Activated T-cell treated with anti-CD3 and anti-CD28 coated beads, Interleukin-2, amount 50 U/mL, for 48 hours (primary cell): ENCODE results near the gene METTL22.
"Not testable (repeated sequence)": the region's sequence is repeated elsewhere in the genome, so short reads cannot be mapped to it uniquely, and the experiment has no call there.

Experiments used
- DNase-seq, 2 experiments: peaks; one replicate each; pipeline ENCODE4 v3.0.0-alpha.2; 2020

METTL22 gene

DNA sequence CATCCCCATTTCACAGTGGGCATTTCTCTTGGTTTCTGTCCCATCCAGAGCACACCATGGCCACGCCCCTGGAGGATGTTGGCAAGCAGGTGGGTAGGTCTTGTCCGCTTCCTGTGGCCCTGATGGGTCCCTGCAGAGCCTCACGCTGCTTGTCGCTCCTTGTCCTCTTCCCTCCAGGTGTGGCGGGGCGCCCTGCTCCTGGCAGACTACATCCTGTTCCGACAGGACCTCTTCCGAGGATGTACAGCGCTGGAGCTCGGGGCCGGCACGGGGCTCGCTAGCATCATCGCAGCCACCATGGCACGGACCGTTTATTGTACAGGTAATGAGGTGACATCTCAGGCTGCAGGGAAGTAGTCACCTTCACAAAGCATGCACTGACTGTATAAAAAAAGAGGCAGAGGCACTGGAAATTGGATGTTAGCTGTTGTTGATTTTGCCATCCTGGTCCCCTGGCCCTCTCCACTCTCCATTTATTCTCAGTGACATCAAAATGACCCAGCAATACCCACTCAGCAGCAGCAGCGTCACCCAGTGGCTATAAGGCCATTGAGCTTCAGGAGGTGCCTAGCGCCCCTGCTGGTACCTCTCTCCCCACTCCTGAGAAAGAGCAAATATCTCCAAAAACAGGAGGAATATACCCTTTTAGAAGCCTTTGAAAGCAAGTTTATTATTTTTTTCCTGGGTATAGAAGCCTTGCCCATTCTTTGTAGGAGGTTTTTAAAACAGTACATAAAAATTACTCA lies 13.7 kb downstream of the METTL22 start:
- DNase-seq, result no peak

DNA sequence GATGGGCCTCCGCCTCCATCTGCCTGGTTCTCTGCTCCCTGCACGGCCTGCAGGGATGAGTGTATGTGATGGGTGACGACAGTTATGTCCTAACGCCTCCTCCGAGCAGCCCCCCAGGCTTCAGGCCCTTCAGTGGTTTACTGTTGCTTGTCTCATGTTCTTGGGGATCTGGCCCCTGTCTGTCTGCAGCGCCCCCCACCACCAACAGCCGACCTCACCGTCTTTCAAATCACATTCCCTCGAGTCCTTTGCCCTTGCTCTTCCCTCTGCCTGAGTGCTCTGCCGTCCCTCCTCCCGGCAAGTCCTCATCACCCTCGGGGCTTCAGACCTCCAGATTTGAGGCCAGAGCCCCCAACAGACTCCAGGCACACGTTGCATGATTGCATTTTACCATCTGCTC lies 18.2 kb downstream of the METTL22 start:
- DNase-seq, result no peak

DNA sequence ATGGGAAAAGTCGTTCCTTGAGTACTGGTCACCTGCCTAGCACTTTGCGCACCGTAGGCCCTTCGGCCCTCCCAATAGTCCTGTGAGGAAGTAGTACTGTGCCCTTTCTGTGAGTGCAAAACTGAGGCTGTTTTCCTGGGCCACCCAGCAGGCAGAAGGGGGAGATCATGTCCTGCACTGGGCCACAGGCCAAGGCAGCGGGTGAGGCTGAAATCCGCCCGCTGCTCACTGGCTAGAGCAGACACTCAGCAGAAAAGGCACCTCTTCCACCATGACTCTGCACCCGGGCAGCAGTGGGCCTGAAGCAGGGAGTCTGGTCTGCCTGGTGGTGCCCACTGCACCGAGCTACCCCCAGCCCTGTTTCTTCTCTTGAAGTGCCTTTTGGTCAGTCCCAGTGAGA lies 20.2 kb downstream of the METTL22 start:
- DNase-seq, result no peak

DNA sequence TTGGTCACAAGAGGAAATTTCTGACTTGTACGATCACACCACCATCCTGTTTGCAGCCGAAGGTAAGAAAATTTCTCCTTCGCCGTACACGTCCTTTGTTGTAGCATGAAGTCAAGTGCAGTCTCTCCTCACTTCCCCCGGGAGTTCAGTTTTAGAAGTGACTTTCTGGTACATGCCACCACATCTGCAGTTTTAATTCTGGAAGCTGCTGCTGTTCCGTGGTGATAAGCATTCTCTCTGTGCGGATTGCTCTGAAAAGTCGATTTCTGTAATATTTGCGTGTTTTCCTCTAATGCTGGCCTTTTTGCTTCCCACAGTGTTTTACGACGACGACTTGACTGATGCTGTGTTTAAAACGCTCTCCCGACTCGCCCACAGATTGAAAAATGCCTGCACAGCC lies 20.6 kb downstream of the METTL22 start:
- no peak for DNase-seq

DNA sequence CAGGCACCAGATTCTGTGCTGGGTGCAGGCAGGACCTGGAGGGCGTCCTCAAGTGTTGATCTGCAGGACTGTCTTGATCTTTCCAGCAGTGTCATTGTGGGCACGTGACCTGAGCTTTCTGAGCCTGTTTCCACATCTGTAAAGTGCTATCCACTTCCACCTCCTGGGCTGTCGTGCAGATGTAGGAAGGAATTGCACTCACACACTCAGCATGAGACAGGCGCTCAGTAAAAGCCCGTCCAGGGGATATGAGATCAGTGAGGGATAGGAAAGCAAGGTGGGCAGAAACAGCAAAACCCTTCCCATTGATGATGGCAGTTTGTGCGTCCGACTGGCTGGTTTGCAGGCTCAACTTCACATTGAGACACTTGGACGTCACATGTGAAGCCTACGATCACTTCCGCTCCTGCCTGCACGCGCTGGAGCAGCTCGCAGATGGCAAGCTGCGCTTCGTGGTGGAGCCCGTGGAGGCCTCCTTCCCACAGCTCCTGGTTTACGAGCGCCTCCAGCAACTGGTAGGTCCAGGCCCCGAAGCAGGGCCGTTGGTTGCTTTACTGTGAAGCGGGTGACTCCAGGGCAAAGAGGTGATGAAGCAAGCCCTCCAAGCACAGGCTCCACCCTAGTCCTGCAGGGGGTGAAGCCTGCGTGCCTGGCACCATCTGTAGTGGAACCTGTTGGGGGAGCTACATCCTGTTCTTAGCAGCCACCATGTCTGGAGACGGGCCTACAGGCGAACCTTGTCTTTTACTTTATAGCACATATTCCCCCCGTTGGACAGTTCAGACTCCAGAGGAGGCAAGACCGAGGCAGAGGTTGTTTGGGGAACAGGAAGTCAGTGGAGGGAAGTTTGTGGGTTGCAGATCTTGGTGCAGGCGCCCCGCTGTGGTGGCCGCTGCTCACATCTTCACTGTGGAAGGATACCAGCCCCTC lies 23.0 kb downstream of the METTL22 start:
- peak; percentile 22 for DNase-seq

DNA sequence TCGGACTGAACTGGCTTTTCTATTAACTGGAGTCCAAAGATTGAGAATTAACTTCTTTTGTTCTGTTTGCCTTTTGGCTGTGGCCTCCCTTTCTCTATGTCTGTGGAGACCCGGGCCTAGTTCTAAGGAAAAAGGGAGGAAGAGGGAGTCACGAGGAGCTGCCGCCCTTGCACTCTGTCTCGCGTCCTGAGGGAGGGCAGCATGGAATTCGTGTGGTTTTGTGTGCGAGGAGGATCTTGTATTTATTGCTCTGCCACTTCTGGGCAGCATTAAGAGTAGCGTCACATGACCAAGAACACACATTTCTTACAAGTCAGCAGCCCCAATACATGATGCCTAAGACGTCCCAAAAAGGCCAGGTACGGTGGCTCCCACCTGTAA lies 23.6 kb downstream of the METTL22 start:
- no peak for DNase-seq

DNA sequence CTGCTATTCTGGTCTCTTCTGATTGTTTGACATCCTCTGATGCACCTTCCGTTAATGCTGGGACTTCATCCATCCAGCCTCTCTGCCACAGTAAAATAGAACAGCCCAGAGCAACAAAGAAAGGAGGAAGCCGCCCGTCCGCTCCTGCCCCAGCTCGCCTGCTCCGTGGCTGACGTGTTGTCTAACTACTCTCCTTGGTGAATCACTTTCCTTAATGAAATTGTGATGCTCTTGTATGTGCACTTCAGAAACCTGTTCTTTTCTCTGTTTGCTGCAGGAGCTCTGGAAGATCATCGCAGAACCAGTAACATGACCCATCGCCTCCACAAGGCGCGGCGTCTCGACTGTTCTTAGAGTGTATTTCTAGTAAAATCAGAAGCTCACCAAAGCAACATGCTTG lies 24.3 kb downstream of the METTL22 start:
- DNase-seq, result no peak

DNA sequence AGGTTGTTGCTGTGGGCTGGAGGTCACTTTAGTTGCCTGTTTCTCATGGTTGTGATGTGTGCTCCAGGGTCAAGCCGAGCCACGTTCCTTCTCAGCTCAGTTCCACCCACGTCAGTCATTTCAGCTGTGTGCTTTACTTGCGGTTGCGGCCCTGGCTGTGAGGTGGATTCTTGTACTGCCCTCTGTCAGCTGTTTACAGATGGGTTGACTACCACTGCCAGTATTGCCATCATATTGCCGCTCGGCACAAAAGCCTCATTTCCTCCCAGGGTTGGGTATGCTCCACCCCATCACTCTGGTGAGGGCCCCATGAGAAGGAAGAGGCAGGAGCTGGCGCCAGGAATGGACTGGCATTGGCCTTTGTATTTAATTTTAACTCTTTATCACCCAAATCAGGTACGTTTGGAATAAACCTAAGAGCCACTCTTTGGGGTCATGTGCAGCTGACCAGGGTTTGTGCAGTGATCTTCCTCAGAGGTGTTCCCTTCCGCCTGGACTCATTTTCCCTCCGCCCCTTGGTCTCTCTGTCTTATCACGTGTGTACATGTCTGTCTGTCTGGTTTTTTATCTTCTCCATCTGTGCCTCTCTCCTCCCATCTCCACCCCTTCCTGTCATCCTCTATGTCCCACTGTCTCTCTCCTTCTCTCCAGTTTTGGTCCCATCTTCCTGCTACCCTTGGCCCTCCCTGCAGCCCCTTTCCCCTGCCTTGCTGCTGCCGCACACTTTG lies 25.0 kb downstream of the METTL22 start:
- DNase-seq, result no peak

DNA sequence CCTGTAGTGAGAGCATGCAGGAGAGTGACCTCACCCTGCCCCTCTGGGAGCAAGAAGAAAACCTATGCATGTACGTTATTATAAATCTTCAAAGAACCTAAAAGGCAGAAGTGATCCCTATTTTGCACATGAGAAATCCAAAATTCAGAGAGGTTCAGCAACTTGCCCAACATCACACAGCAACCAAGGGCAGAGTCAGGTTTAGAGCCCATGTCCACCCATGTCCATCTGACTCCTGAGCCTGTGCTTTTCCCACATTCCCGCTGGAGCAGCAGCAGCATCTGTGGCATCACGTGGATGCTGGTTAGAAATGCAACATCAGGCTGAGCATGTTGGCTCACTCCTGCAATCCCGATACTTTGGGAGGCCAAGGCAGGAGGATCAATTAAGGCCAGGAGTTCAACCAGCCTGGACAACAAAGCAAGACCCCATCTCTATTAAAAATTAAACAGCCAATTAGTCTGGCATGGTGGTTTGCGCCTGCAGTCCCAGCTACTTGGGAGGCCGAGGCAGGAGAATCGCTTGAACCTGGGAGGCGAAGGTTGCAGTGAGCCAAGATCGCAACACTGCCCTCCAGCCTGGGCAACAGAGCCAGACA lies 26.3 kb downstream of the METTL22 start:
- DNase-seq, result no peak

DNA sequence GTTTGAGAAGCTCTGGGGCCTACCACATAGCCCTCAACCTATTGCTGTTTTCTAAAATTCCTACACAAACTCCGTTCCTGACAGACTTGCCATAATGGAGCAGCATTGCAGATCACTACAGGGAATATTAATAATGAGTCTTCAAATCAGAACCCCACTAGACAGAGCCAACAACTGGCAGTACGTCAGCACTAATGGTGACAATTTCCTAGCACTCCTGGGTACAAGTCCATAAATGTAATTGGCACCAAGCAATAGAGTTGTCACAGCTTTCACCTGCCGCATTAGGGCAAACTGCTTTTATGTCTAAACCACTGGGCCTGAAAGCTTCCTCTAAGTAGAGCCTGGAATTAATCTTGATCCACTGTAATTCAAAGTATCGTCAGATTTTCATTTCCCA lies 27.4 kb downstream of the METTL22 start:
- no peak for DNase-seq

DNA sequence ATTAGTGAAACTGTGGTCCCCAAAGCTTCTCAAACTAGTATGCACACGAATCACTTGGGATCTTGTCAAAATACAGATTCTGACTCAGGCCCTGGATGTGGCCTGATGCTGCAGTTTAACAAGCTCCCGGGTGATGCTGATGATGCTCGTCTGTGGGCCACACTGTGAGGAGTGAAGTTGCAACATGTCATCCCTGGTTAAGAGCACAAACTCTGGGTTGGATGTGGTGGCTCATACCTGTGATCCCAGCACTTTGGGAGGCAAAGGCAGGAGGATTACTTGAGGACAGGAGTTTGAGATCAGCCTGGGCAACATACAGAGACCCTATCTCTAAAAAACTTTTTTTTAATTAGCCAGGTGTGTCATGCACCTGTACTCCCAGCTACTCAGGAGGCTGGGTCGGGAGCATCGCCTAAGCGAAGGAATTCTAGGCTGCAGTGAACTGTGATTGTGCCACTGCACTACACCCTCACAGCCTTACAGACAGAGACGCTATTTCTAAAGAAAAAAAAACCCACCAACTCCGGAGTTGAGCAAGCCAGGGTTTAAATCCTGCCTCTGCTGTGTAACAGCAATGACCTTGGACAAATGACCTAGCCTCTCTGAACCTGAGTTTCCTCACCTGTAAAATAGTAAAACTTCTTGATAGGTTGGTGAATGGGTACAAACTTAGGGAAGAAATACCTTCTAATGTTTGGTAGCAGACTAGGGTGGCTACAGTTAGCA lies 28.5 kb downstream of the METTL22 start:
- DNase-seq, result no peak

DNA sequence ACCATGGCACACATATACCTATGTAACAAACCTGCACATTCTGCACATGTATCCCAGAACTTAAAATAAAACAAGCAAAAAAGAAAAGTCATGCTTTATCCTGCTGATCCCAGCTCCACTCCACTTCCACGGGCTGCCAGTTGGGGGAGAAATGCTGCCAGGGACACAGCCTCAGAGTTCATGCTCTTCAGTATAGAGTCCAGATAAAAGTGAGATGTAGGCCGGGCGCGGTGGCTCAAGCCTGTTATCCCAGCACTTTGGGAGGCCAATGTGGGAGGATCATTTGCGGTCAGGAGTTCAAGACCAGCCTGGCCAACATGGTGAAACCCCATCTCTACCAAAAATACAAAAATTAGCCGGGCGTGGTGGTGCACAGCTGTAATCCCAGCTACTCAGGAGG lies 30.5 kb downstream of the METTL22 start:
- DNase-seq, result not testable (repeated sequence)

DNA sequence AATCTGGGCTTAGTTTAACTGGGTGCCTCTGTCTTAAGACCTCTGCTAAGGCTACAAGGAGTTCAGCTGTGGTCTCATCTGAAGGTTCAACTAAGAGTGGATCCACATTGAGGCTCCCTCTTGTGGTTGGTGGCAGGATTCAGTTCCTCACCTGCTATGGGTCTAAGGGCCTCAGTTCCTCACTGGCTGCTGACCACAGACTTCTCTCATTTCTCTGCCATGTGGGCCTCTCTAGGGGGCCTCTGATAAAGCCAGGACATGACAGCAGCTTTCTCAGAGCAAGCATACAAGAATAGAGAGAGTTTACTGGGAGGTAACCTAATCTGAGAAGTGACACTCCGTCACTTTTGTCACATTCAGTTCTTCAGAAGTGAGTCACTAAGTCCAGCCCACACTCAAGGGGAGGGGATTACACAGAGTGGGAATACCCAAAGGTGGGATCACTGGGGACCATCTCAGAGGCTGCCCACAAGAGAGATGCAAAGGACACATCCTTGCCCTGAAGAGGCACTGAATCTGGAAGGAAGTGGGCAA lies 33.8 kb downstream of the METTL22 start:
- peak; percentile 64 to 70 for DNase-seq

DNA sequence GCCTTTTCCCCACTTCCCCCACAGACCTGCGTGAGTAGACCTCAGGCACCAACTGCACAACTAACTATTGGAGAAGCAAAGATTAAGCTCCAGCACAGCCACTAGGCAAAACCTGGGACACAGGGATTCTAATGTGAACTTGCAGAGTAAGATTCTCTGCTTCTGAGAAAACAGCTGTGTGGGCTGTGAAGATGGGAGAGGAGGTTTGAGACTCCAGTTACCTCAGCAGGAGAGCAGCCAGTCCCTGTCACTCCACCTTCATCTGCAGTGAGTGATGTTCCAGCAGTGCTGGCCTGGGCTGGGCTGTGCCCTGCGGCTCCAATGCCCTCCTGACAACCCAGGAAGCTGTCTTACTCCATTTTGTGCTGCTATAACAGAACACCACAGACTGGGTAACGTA lies 34.9 kb downstream of the METTL22 start:
- DNase-seq, result no peak

DNA sequence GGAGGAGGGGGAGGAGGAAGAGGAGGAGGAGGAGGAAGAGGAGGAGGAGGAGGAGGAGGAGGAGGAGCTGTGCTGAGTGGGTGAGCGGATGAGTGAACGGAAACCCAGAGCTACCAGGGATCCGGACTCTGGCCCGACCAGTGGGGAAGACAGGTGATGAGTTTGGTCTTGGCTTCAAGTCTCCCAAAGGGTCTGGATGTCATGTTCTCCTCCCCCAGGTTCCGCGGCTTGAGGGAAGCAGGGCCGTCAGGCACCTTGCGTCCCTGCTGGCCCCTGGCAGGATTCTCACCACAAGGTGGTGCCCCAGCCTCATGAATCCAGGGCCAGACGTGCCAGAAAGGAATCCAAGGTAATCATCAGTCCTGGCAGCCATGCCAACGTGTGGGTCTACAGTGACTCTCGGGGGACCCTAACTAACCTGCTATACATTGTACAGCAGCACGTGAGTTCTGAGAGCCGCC lies 39.4 kb downstream of the METTL22 start:
- DNase-seq, result peak; percentile 58 to 66

DNA sequence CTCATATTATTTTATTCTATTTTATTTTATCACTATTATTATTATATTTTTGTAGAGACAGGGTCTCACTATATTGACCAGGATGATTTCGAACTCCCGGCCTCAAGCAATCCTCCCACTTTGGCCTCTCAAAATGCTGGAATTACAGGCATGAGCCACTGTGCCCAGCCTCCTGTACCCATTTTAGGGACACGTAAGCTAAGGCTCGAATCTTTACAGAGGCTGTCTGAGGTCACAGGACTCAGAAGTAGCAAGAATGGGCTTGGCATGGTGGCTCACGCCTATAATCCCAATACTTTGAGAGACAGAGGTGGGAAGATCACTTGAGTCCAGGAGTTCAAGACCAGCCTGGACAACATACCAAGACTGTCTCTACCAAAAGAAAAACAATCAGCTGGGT lies 40.2 kb downstream of the METTL22 start:
- no peak for DNase-seq

DNA sequence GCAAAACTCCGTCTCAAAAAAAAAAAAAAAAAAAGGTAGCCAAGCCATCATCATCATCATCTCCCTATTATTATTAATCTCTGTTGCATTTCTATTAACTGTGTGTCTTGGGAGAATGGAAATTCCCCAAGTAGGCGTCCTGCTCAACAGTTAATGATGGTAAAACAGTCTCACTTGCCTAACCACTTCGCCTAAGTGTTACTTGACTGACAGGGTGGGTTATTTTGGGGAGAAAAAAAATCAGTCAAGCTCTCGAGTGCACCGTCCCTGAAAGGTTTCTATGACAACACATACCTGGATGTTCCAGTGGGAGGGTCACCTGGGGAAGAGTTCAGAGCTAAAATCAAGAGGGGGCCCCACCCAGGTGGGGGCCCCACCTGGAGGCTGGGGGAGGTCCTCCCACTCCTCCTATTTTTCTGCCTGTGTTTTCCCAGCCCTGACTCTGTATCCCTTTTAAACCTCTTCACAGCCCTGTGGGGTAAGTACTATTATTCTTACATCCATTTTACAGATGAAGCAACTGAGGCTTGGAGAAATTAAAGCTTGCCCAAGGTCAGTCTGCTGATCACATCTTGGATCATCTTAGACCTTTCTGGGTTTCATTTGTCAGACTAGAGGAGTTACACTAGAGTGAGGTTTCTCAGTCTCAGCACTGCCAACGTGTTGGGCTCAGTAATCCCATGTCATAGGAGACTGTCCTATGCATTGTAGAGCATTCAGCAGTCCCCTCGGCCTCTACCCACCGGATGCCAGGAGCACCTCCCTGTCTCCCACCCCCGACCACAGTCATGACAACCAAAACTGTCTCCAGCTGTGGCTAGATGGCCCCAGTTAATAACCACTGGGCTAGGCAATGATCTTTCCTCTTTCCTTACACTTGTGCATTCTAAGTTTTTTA lies 41.9 kb downstream of the METTL22 start:
- DNase-seq, result no peak

DNA sequence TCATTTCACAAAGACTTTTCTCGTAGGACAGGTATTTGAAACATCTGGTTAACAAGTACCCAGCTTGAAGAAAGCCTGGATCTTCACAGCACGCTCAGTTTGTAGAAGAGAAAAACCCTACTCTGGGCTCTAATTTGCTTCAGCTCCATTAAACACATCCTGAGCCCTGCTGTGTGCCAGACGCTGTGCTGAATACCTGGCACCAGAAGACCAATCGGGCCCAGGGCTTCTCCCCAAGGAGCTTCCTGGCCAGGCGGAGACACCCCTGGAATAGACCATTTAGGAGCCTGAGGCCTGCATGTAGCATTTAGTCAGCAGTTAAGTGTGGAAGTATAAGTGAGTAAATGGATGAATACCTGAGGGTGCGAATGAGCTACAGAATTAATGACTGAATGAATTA lies 44.0 kb downstream of the METTL22 start:
- no peak for DNase-seq

DNA sequence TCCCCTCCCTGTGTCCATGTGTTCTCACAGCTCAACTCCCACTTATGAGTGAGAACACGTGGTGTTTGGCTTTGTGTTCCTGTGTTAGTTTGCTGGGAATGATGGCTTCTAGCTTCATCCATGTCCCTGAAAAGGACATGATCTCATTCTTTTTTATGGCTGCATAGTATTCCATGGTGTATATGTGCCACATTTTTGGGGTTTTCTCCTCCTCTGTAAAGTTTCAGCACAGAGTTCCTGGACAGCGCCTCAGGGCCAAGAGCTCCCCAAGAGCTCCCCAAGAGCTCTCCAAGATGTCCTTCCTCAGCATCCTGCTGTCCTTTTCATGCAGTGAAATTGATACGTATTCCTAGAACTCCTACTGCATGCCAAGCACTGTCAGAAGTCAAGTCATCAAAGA lies 46.0 kb downstream of the METTL22 start:
- DNase-seq, result no peak

DNA sequence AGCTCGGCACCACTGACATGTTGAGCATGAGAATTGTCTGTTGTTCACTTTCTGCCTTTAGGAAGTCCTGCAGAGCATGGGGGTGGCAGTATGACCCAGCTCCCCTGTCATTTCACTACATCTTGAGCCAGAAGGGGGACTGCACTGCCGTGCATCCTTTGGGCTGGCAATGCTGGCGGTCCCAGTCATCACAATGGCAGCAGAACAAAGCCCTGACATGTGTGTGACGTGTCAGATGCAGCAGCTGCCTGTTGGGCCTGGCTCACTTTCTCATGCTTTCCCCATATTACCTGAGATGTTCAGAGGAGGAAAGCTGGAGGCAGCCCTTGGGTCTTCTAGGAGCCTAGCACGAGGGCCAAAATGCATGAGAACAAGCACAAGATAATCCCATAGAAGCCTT lies 46.6 kb downstream of the METTL22 start:
- no peak for DNase-seq

DNA sequence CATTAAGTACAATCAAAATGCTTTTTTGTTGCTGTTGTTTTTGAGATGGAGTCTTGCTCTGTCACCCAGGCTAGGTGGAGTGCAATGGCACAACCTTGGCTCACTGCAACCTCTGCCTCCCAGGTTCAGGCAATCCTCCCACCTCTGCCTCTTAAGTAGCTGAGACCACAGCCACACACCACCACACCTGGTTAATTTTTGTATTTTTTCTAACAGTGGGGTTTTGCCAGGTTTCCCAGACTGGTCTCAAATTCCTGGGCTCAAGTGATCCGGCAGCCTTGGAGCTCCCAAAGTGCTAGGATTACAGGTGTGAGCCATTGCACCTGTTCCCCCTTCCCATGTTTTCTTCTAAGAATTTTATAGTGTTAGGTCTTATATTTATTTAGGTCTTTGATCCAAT lies 48.0 kb downstream of the METTL22 start:
- no peak for DNase-seq
